OCI-LY7 (cell line): ENCODE results near the gene TOP2B. TPM values are rescaled to one million over a fixed set of nuclear protein-coding genes. Genes with fewer than 3 reads are reported as not detected.

ENCODE experiments used
- BruUV-seq: library from RNA; stranded (reverse); fragments of 400-500 nt; replicated peaks from 2 replicates; lab custom pipeline; 2021; lab: Mats Ljungman, UMichigan
- CTCF ChIA-PET: fragments of 300-600 bp; sonication (Branson Sonifier 250); formaldehyde crosslinking; loops from one replicate; lab custom pipeline; 2022; ENCODE audit warnings: antibody characterized with exemption; ENCODE audit not compliant: unreplicated experiment; lab: Charles Lee
- POLR2A ChIA-PET: fragments of 300-600 bp; sonication (Branson Sonifier 250); formaldehyde crosslinking; loops from one replicate; lab custom pipeline; 2022; ENCODE audit warnings: antibody characterized with exemption; lab: Charles Lee
- DNase-seq: peaks from one replicate; pipeline ENCODE4 v3.0.0-alpha.2; 2015; ENCODE audit warnings: low spot score
- H2AFZ ChIP-seq: fragments of 200-600 bp; sonication (generic), shearing (Covaris generic); 2 replicates; pipeline ENCODE4 v1.6.1; 2014; ENCODE audit warnings: mild to moderate bottlenecking, antibody characterized with exemption, low read length, moderate library complexity
- H3K27ac ChIP-seq: fragments of 200-600 bp; sonication (generic); 2 replicates; pipeline ENCODE4 v1.5.1; 2014; ENCODE audit warnings: mixed run types, low read depth, mild to moderate bottlenecking, moderate library complexity, low read length, inconsistent platforms; ENCODE audit not compliant: poor library complexity, severe bottlenecking
- H3K36me3 ChIP-seq: fragments of 200-600 bp; sonication (generic); 2 replicates; pipeline ENCODE4 v1.6.1; 2014; ENCODE audit warnings: mild to moderate bottlenecking, antibody characterized with exemption, low read length, moderate library complexity, mixed read lengths; ENCODE audit not compliant: insufficient read depth
- H3K4me1 ChIP-seq: fragments of 200-600 bp; sonication (generic); 2 replicates; pipeline ENCODE4 v1.5.1; 2014; ENCODE audit warnings: mild to moderate bottlenecking, low read length; ENCODE audit not compliant: insufficient read depth, poor library complexity, severe bottlenecking
- H3K4me2 ChIP-seq: fragments of 200-600 bp; sonication (generic); 2 replicates; pipeline ENCODE4 v1.6.1; 2014; ENCODE audit warnings: mild to moderate bottlenecking, low read length
- H3K4me3 ChIP-seq: fragments of 200-600 bp; sonication (generic); 2 replicates; pipeline ENCODE4 v1.5.1; 2014; ENCODE audit warnings: mild to moderate bottlenecking, low read depth, low read length; ENCODE audit not compliant: poor library complexity, severe bottlenecking
- H3K79me2 ChIP-seq: fragments of 200-600 bp; sonication (generic); 2 replicates; pipeline ENCODE4 v1.6.1; 2016; ENCODE audit warnings: low read depth, mild to moderate bottlenecking, low read length, moderate library complexity, mixed read lengths; ENCODE audit not compliant: insufficient read depth
- H3K9me2 ChIP-seq: fragments of 200-600 bp; sonication (generic); 2 replicates; pipeline ENCODE4 v1.6.1; 2016; ENCODE audit warnings: mild to moderate bottlenecking, low read length, mixed read lengths; ENCODE audit not compliant: insufficient read depth
- H3K9me3 ChIP-seq: fragments of 200-600 bp; sonication (generic); 2 replicates; pipeline ENCODE4 v1.6.1; 2014; ENCODE audit warnings: mild to moderate bottlenecking, mixed run types, low read length, mixed read lengths
- H4K20me1 ChIP-seq: fragments of 200-600 bp; sonication (generic); 2 replicates; pipeline ENCODE4 v1.6.1; 2014; ENCODE audit warnings: mild to moderate bottlenecking, antibody characterized with exemption, low read length, moderate library complexity, mixed read lengths; ENCODE audit not compliant: insufficient read depth
- CTCF ChIP-seq: fragments of 200-600 bp; sonication (generic); conservative IDR thresholded peaks from 2 replicates; pipeline ENCODE4 v1.5.1; 2014; ENCODE audit warnings: mild to moderate bottlenecking, antibody characterized with exemption, low read length, moderate library complexity, mixed read lengths
- EZH2phosphoT487 ChIP-seq: fragments of 200-600 bp; sonication (generic); IDR thresholded peaks from 2 replicates; pipeline ENCODE4 v1.6.1; 2018; ENCODE audit warnings: low read depth, borderline replicate concordance, mild to moderate bottlenecking, mixed run types, antibody characterized with exemption, low read length, moderate library complexity, mixed read lengths
- intact Hi-C: fragments of 100-400 bp; cut with micrococcal nuclease; formaldehyde crosslinking; loops from one replicate; pipeline ENCODE4 v1.10.0; 2022; ENCODE audit not compliant: unreplicated experiment
- total RNA-seq, 2 experiments: library from RNA; depleted of rRNA in 1 of 2; stranded (reverse); fragments of >200 nt in 1 of 2; shearing (Covaris generic) in 1 of 2; gene quantifications; 2 replicates each; pipeline ENCODE4 v1.2.3, GENCODE V29; 2014 to 2022

TOP2B gene
- total RNA-seq, 2 experiments from 2014 or later, result 162 to 264 TPM

GRCh38 chr3:25689226-25689625 lies 24.5 kb upstream of the TOP2B start:
- Histone ChIP-seq H3K9me3 (no peaks in the 10 kb centered on the region), H3K4me2 (no peak overlapping the region), H3K79me2 (no peaks in the 10 kb centered on the region), H2AFZ (no peak overlapping the region), H3K4me3 (no peak overlapping the region), H3K27ac (no peak overlapping the region), H3K4me1 (no peaks in the 10 kb centered on the region), H3K36me3 (no peaks in the 10 kb centered on the region), H3K9me2 (no peaks in the 10 kb centered on the region), H4K20me1 (no peaks in the 10 kb centered on the region)
- intact Hi-C loops, result no loop called here
- no peak for TF ChIP-seq CTCF
- no peak for TF ChIP-seq EZH2phosphoT487
- POLR2A ChIA-PET, result interaction anchor here (0.6 kb wide), 1 partner anchor 54 kb away, joined by 3 read pairs; no protein-coding TSS in a partner anchor
- CTCF ChIA-PET, result no interaction called here
- BruUV-seq, result no TSS peak
- DNase-seq, result no peak

- no peaks in the 10 kb centered on the region for H3K9me2 ChIP-seq
- TF ChIP-seq CTCF (no peak), EZH2phosphoT487 (no peak)
- DNase-seq, result no peak
- no peaks in the 10 kb centered on the region for H3K79me2 ChIP-seq
- ChIA-PET POLR2A (interaction anchor here (1.3 kb wide), 1 partner anchor 22 kb away, joined by 4 read pairs; no protein-coding TSS in a partner anchor), CTCF (no interaction called here)
- no peaks in the 10 kb centered on the region for H3K9me3 ChIP-seq
- H3K4me1 ChIP-seq, result no peaks in the 10 kb centered on the region
- no peak overlapping the region for H3K4me2 ChIP-seq
- H3K27ac ChIP-seq, result no peak overlapping the region
- no peak overlapping the region for H3K4me3 ChIP-seq
- no TSS peak for BruUV-seq
- H3K36me3 ChIP-seq, result no peaks in the 10 kb centered on the region
- no peaks in the 10 kb centered on the region for H4K20me1 ChIP-seq
- H2AFZ ChIP-seq, result no peak overlapping the region
- intact Hi-C loops, result no loop called here
Measured at GRCh38 chr3:25687742-25688141, 23.0 kb upstream of the TOP2B start.

GRCh38 chr3:25686766-25687165 lies 22.1 kb upstream of the TOP2B start:
- Histone ChIP-seq H3K27ac (no peak overlapping the region), H3K4me2 (no peak overlapping the region), H3K4me1 (no peaks in the 10 kb centered on the region), H4K20me1 (no peaks in the 10 kb centered on the region), H3K4me3 (no peak overlapping the region), H3K9me3 (no peaks in the 10 kb centered on the region), H3K9me2 (no peaks in the 10 kb centered on the region), H3K36me3 (no peaks in the 10 kb centered on the region), H3K79me2 (no peaks in the 10 kb centered on the region), H2AFZ (no peak overlapping the region)
- intact Hi-C loops, result no loop called here
- BruUV-seq, result no TSS peak
- POLR2A ChIA-PET, result no interaction called here
- CTCF ChIA-PET, result no interaction called here
- no peak for DNase-seq
- TF ChIP-seq EZH2phosphoT487 (no peak), CTCF (no peak)
